HG03558 (cell line): ENCODE results near the gene ESRRG.

Experiments
- ATAC-seq: cut with Tn5 transposase; IDR thresholded peaks from one replicate; pipeline ENCODE4 v1.9.1; 2021; ENCODE audit warnings: moderate number of reproducible peaks; ENCODE audit not compliant: unreplicated experiment; ENCODE audit errors: extremely low read depth

The ESRRG gene

DNA sequence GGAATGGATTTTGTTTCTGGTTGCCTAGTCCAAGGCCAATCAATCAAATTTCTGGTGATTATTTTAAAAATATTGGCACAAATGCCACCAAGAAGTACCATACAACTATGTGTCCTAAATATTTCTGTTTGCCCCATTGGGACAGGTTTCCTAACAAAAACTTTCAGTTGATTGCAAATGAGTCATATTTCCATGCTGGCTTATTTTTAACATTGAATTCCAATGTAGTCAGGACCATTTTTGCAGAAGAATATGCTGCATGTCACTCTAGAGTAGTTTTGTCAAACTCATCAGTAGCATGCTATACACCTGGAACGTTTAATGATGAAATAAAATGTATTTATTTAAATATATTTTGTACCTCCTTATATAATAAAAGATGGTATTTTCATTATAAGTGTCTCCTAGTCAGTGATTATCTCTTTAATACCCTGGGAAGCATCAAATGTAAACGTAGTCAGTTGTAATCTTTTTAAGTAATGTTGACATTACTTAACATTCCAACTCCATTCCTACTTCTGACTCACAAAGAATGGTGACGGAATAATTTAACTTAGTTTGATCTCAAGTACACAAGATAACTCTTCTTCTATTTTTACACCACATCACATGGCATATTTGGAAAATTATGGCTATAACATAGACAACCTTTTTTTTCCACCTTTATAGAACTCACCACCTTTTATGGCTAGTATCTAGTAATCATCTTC, 261.0 kb downstream of the ESRRG start:
- ATAC-seq, result no peak

GRCh38 chr1:216461466-216461865, 261.8 kb downstream of the ESRRG start:
- ATAC-seq, result no peak

DNA sequence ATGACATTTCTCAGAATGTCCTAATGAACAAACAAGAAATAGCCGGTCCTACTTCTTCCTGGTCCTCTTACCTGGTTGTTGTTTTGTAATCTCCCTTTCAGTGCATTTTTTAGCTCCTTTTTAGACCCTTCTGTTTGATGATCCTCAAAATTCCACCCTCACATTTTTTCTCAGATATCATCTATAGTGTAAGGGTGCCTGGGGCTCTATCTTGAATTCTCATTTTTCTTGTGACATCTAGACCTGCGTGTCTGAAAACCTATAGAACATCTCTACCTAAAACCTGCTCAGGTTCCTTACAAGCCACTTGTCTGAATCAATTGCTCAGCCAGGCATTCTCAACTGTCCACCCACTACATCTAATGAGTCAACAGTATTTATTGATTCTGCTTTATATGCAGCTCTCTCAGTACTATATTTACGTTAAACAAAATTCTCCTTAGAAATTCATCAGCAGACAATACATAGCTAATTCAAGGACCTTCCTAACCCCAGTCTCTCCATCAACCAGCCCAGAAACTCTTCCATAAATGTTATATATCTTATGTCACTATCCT, 263.5 kb downstream of the ESRRG start:
- no peak for ATAC-seq

DNA sequence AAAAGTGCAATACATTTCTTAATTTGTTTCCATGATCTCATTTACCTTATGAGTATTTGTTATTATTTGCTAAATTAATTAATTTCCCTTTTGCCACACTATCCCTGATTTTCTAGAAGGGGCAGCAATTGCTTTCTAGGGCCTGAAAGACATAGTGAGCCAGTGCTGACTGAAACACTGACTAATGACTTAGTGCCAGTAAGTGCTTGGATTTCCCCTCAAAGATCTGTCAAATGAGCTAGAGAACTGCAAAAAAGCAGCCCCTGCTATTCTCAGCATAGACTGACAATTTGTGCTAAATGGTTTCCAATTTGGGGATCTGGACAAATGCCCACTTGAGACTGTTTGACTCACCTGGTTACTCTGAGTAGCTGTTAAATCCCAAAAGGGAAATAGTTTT, 264.4 kb downstream of the ESRRG start:
- ATAC-seq, result no peak

GRCh38 chr1:216457356-216457755, 265.9 kb downstream of the ESRRG start:
- ATAC-seq, result no peak

- ATAC-seq, result no peak
These were observed 266.5 kb downstream of the ESRRG start for GRCh38 chr1:216456682-216457081.

DNA sequence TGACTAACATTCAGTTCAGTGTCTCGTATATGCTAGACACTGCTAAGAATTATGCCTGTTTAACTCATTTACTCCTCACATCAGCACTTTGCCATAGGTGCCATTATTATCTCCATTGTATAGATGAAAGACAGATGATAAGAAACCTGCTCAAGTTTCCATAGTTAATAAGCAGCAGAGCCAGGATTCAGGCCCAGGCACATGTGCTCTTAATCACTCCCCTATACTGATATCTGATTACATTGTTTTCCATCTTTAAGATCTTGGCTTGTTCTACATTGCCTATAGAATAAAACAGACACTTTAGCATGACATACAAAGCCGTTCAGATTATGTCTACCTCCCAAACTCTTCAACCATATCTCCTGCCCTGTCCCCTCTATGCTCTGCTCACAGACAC, 269.5 kb downstream of the ESRRG start:
- ATAC-seq, result no peak
